Tibial artery (tissue), 4 donors: ENCODE results near the gene TNFRSF13B.
A peak's percentile ranks its signal among the peaks of the same experiment; 100 is the strongest.

Source experiments
- DNase-seq, 2 donors: peaks; one replicate each; pipeline ENCODE4 v3.0.0-alpha.2; 2019
- H3K27ac ChIP-seq, 2 donors: fragments of 200-600 bp; sonication (generic) in 1 of 2; 1 replicate in 1 of 2; 2 replicates in 1 of 2; pipeline ENCODE4 v1.5.1; 2018 to 2019; ENCODE audit warnings: mild to moderate bottlenecking in 1 of 2
- H3K27me3 ChIP-seq, 2 donors: fragments of 200-600 bp; sonication (generic) in 1 of 2; one replicate each; pipeline versions ENCODE4 v1.5.1 to v1.6.0; 2016 to 2019
- H3K36me3 ChIP-seq, 3 donors: fragments of 200-600 bp; sonication (generic) in 2 of 3; one replicate each; pipeline ENCODE4 v1.5.1; 2016 to 2019; ENCODE audit warnings: mild to moderate bottlenecking in 2 of 3
- H3K4me1 ChIP-seq, 4 donors: fragments of 200-600 bp; sonication (generic) in 2 of 4; 1 replicate in 3 of 4; 2 replicates in 1 of 4; pipeline ENCODE4 v1.5.1; 2016 to 2019
- H3K4me3 ChIP-seq, 2 donors: fragments of 200-600 bp; sonication (generic) in 1 of 2; 1 replicate in 1 of 2; 2 replicates in 1 of 2; pipeline ENCODE4 v1.5.1; 2018 to 2019; ENCODE audit warnings: mild to moderate bottlenecking in 2 of 2
- H3K9me3 ChIP-seq, 3 donors: fragments of 200-600 bp; sonication (generic) in 1 of 3; one replicate each; pipeline ENCODE4 v1.5.1; 2016 to 2019
- CTCF ChIP-seq, 2 experiments: fragments of 200-600 bp in 1 of 2; fragments of 450-650 bp in 1 of 2; IDR thresholded peaks; one replicate each; pipeline ENCODE4 v1.5.1; 2017 to 2019; ENCODE audit warnings: antibody characterized with exemption in 2 of 2, mild to moderate bottlenecking in 1 of 2, moderate library complexity in 1 of 2
- intact Hi-C: fragments of 100-400 bp; cut with DNase I; formaldehyde crosslinking; loops from one replicate; pipeline ENCODE4 v1.15.0; 2023; ENCODE audit warnings: low total_unique reads

Gene TNFRSF13B

GRCh38 chr17:16971458-16972338, at the start of gene TNFRSF13B:
Gene TNFRSF13B, minus strand, starts transcription at chr17:16972118. Its CDS starts 43 bp downstream, at chr17:16972075.
- H3K9me3 ChIP-seq: no peaks in the 10 kb centered on the region
- no peak within 1 kb of the TSS for H3K4me3 ChIP-seq
- intact Hi-C loops: no loop called here
- H3K27me3 ChIP-seq: peaks cover 0 to 26% of the 10 kb centered on the region in 2 donors
- TF ChIP-seq CTCF (IDR thresholded peaks at IDR 0.05): no peak
- DNase-seq: no peak
- H3K36me3 ChIP-seq: no peaks in the 10 kb centered on the region
- no peaks in the 10 kb centered on the region for H3K4me1 ChIP-seq
- H3K27ac ChIP-seq: no peak within 1 kb of the TSS

GRCh38 chr17:17021194-17021863, 49.4 kb upstream of the TNFRSF13B start:
- intact Hi-C loops: no loop called here
- DNase-seq: peak; percentile 65 to 87
- Histone ChIP-seq H3K9me3 (no peaks in the 10 kb centered on the region), H3K27me3 (no peaks in the 10 kb centered on the region), H3K27ac (peak overlapping the region; percentile 78 to 79), H3K4me3 (no peak overlapping the region), H3K36me3 (no peaks in the 10 kb centered on the region), H3K4me1 (peaks cover 0 to 42% (median 30%) of the 10 kb centered on the region in 4 donors)
- TF ChIP-seq CTCF (IDR thresholded peaks at IDR 0.05): no peak

- peak overlapping the region; percentile 78 to 79 for H3K27ac ChIP-seq
- no peak for DNase-seq
- H3K4me3 ChIP-seq: no peak overlapping the region
- no peaks in the 10 kb centered on the region for H3K9me3 ChIP-seq
- peaks cover 0 to 42% (median 28%) of the 10 kb centered on the region in 4 donors for H3K4me1 ChIP-seq
- no peaks in the 10 kb centered on the region for H3K36me3 ChIP-seq
- H3K27me3 ChIP-seq: no peaks in the 10 kb centered on the region
- intact Hi-C loops: no loop called here
- TF ChIP-seq CTCF (IDR thresholded peaks at IDR 0.05): no peak
Measured at GRCh38 chr17:17020821-17021193, 48.9 kb upstream of the TNFRSF13B start.

GRCh38 chr17:17019891-17020456, 48.1 kb upstream of the TNFRSF13B start:
- Histone ChIP-seq H3K4me3 (no peak overlapping the region), H3K27ac (no peak overlapping the region), H3K36me3 (no peaks in the 10 kb centered on the region), H3K4me1 (peaks cover 0 to 34% (median 21%) of the 10 kb centered on the region in 4 donors), H3K27me3 (no peaks in the 10 kb centered on the region), H3K9me3 (no peaks in the 10 kb centered on the region)
- intact Hi-C loops: no loop called here
- DNase-seq: no peak
- TF ChIP-seq CTCF (IDR thresholded peaks at IDR 0.05): no peak

GRCh38 chr17:17019430-17019762, 47.5 kb upstream of the TNFRSF13B start:
- Histone ChIP-seq H3K36me3 (no peaks in the 10 kb centered on the region), H3K9me3 (no peaks in the 10 kb centered on the region), H3K27me3 (no peaks in the 10 kb centered on the region), H3K27ac (no peak overlapping the region), H3K4me1 (peaks cover 0 to 31% (median 16%) of the 10 kb centered on the region in 4 donors), H3K4me3 (no peak overlapping the region)
- no peak for DNase-seq
- intact Hi-C loops: no loop called here
- TF ChIP-seq CTCF (IDR thresholded peaks at IDR 0.05): no peak
